HepG2 (cell line): ENCODE measurements around the gene CARHSP1. TPM values are rescaled to one million over a fixed set of nuclear protein-coding genes. Genes with fewer than 3 reads are reported as not detected.

Experiments used
- AKAP8 ChIP-seq: sonication (generic); formaldehyde crosslinking; IDR thresholded peaks from 2 replicates; pipeline ENCODE4 v1.5.1; 2020; ENCODE audit warnings: mild to moderate bottlenecking, missing genetic modification reagents
- CREM ChIP-seq, 2 experiments: sonication (generic) in 1 of 2; formaldehyde crosslinking in 1 of 2; IDR thresholded peaks; 2 replicates each; pipeline versions ENCODE4 v1.4.0 to v1.6.1; 2016 to 2020; ENCODE audit warnings: antibody characterized with exemption in 1 of 2, mild to moderate bottlenecking in 1 of 2, missing genetic modification reagents in 1 of 2
- DNMT3B ChIP-seq: conservative IDR thresholded peaks from 2 replicates; pipeline ENCODE4 v1.6.1; 2016; ENCODE audit warnings: missing biosample characterization, control low read depth
- GFI1 ChIP-seq: sonication (generic); formaldehyde crosslinking; IDR thresholded peaks from 2 replicates; pipeline ENCODE4 v1.5.0; 2020; ENCODE audit warnings: missing genetic modification reagents, mild to moderate bottlenecking, borderline replicate concordance
- ISX ChIP-seq: sonication (generic); formaldehyde crosslinking; conservative IDR thresholded peaks from 2 replicates; pipeline ENCODE4 v1.5.0; 2020; ENCODE audit warnings: missing genetic modification reagents
- JUND ChIP-seq: sonication (generic); formaldehyde crosslinking; IDR thresholded peaks from 2 replicates; pipeline ENCODE4 v1.8.0; 2022; ENCODE audit warnings: mild to moderate bottlenecking, missing genetic modification reagents
- KLF16 ChIP-seq, 2 experiments: sonication (generic) in 1 of 2; formaldehyde crosslinking in 1 of 2; IDR thresholded peaks; 2 replicates each; pipeline versions ENCODE4 v1.6.1 to v1.8.0; 2016 to 2023; ENCODE audit warnings: missing genetic modification reagents in 2 of 2, missing compliant biosample characterization in 1 of 2
- MEIS1 ChIP-seq: sonication (generic); formaldehyde crosslinking; IDR thresholded peaks from 2 replicates; pipeline ENCODE4 v1.9.0; 2021; ENCODE audit warnings: mild to moderate bottlenecking, missing genetic modification reagents, moderate library complexity, borderline replicate concordance
- NAIF1 ChIP-seq: sonication (generic); formaldehyde crosslinking; IDR thresholded peaks from 2 replicates; pipeline ENCODE4 v1.5.0; 2020; ENCODE audit warnings: mild to moderate bottlenecking, missing genetic modification reagents, borderline replicate concordance
- RORA ChIP-seq: sonication (generic); formaldehyde crosslinking; IDR thresholded peaks from 2 replicates; pipeline ENCODE4 v1.5.0; 2020; ENCODE audit warnings: mild to moderate bottlenecking, missing genetic modification reagents, moderate library complexity
- ZBTB1 ChIP-seq: sonication (generic); formaldehyde crosslinking; IDR thresholded peaks from 2 replicates; pipeline ENCODE4 v1.4.0; 2020; ENCODE audit warnings: missing genetic modification reagents, borderline replicate concordance
- ZFP62 ChIP-seq: sonication (generic); formaldehyde crosslinking; IDR thresholded peaks from 2 replicates; pipeline ENCODE4 v1.4.0; 2020; ENCODE audit warnings: missing genetic modification reagents
- ZNF33B ChIP-seq: sonication (generic); formaldehyde crosslinking; IDR thresholded peaks from 2 replicates; pipeline ENCODE4 v1.5.1; 2020; ENCODE audit warnings: mild to moderate bottlenecking, missing genetic modification reagents
- ZNF883 ChIP-seq: sonication (generic); formaldehyde crosslinking; IDR thresholded peaks from 2 replicates; pipeline ENCODE4 v1.5.1; 2020; ENCODE audit warnings: mild to moderate bottlenecking, missing genetic modification reagents; ENCODE audit errors: not compliant biosample characterization
- ZSCAN30 ChIP-seq: sonication (generic); formaldehyde crosslinking; IDR thresholded peaks from 2 replicates; pipeline ENCODE4 v1.5.0; 2020; ENCODE audit warnings: mild to moderate bottlenecking, missing genetic modification reagents
- polyA plus RNA-seq, 8 experiments: library from polyadenylated mRNA; depleted of rRNA in 3 of 8; stranded (reverse) in 7 of 8; unstranded in 1 of 8; fragments of >200 nt; fragmentation: Illumina TruSeq in 4 of 8; extraction: Trizol in 4 of 8; gene quantifications; 2 replicates each; pipeline versions ENCODE4 v1.2.1 to v1.2.3, GENCODE V29; 2011 to 2016; ENCODE audit warnings: low read depth in 4 of 8, missing spikeins in 1 of 8, mixed read lengths in 1 of 8; ENCODE audit not compliant: insufficient read depth in 1 of 8
- total RNA-seq, 5 experiments: library from RNA; depleted of rRNA; stranded (reverse); fragments of >200 nt; fragmentation: Illumina TruSeq; extraction: Trizol; gene quantifications; 2 replicates each; pipeline ENCODE4 v1.2.3, GENCODE V29; 2016; ENCODE audit warnings: low read depth in 1 of 5
- TF ChIP-seq, protein P1 (sequence below): sonication (generic); formaldehyde crosslinking; IDR thresholded peaks from 2 replicates; pipeline ENCODE4 v1.4.0; 2020; ENCODE audit warnings: mild to moderate bottlenecking, missing genetic modification reagents, borderline replicate concordance
- TF ChIP-seq, protein P2 (sequence below): sonication (generic); formaldehyde crosslinking; conservative IDR thresholded peaks from 2 replicates; pipeline ENCODE4 v1.8.0; 2022; ENCODE audit warnings: mild to moderate bottlenecking, moderate library complexity, missing genetic modification reagents
- TF ChIP-seq, protein P3 (sequence below): sonication (generic); formaldehyde crosslinking; IDR thresholded peaks from 2 replicates; pipeline ENCODE4 v1.4.0; 2020; ENCODE audit warnings: mild to moderate bottlenecking, low read depth, missing genetic modification reagents
- TF ChIP-seq, protein P4 (sequence below): sonication (generic); formaldehyde crosslinking; IDR thresholded peaks from 2 replicates; pipeline ENCODE4 v1.5.0; 2020; ENCODE audit warnings: missing genetic modification reagents
- TF ChIP-seq, protein P5 (sequence below): fragments of 450-650 bp; IDR thresholded peaks from 2 replicates; pipeline ENCODE4 v1.6.1; 2017

CARHSP1 gene
- total and polyA plus RNA-seq, 2 of the 13 experiments (the other 11 are each of a cell fraction or from before 2014, with no cell fraction given) = 173 to 345 TPM

DNA sequence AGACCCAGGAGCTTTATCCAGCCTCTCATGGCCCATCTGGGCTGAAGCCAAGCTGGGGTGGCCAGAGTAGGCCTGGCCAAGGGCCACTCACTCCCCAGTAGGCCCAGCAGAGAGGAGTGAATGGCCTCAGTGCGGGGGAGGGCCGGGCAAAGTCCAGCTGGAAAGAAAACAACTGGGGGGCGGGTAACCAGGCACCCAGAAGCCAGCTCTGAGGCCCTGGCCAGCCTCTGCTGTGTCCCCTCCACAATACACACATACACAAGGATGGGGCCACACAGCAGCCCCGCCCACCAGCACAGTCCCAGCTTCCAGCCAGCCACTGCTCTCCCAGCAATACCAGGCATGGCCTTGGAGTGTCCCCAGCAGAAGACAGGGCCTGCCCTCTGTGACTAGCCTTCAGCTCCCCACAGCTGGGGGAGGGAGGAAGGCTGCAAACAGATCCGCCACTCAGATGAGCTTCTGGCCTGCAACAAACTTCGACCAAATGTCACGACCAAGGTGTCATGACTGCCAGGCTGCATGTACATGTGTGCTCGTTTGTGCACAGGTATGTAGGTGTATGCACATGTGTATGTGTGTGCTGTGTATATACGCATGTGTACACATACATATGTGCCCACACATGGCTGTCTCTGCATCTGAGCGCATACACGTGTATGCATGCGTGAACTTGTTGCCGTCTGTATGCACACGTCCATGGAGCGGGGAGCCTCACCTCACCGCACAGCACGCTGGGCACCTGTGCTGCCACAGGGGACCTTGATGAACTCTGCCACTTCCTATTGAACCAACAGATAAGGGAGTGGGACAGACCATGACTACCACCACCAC, 5.0 kb downstream of the CARHSP1 start (continued):
- TF ChIP-seq, protein P1, sequence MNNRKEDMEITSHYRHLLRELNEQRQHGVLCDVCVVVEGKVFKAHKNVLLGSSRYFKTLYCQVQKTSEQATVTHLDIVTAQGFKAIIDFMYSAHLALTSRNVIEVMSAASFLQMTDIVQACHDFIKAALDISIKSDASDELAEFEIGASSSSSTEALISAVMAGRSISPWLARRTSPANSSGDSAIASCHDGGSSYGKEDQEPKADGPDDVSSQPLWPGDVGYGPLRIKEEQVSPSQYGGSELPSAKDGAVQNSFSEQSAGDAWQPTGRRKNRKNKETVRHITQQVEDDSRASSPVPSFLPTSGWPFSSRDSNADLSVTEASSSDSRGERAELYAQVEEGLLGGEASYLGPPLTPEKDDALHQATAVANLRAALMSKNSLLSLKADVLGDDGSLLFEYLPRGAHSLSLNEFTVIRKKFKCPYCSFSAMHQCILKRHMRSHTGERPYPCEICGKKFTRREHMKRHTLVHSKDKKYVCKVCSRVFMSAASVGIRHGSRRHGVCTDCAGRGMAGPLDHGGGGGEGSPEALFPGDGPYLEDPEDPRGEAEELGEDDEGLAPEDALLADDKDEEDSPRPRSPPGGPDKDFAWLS (CRISPR knock-in tag) = 0 out of 2 replicates have a peak, but pooled peaks have one; percentile 94
- TF ChIP-seq, protein P2, sequence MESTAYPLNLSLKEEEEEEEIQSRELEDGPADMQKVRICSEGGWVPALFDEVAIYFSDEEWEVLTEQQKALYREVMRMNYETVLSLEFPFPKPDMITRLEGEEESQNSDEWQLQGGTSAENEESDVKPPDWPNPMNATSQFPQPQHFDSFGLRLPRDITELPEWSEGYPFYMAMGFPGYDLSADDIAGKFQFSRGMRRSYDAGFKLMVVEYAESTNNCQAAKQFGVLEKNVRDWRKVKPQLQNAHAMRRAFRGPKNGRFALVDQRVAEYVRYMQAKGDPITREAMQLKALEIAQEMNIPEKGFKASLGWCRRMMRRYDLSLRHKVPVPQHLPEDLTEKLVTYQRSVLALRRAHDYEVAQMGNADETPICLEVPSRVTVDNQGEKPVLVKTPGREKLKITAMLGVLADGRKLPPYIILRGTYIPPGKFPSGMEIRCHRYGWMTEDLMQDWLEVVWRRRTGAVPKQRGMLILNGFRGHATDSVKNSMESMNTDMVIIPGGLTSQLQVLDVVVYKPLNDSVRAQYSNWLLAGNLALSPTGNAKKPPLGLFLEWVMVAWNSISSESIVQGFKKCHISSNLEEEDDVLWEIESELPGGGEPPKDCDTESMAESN = peak; percentile 97
- no peak for TF ChIP-seq RORA
- 0 out of 2 replicates have a peak, but pooled peaks have one; percentile 85 for TF ChIP-seq ISX (CRISPR knock-in tag)
- TF ChIP-seq, protein P3, sequence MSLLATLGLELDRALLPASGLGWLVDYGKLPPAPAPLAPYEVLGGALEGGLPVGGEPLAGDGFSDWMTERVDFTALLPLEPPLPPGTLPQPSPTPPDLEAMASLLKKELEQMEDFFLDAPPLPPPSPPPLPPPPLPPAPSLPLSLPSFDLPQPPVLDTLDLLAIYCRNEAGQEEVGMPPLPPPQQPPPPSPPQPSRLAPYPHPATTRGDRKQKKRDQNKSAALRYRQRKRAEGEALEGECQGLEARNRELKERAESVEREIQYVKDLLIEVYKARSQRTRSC (CRISPR knock-in tag) = peak; percentile 96
- no peak; the same call in 1 of the 2 replicates for TF ChIP-seq DNMT3B
- peak in 1 of 2 experiments; percentile 98; a peak in 2 of 4 replicates for TF ChIP-seq KLF16 (CRISPR knock-in tag; IDR thresholded peaks at IDR 0.05)
- TF ChIP-seq, protein P4, sequence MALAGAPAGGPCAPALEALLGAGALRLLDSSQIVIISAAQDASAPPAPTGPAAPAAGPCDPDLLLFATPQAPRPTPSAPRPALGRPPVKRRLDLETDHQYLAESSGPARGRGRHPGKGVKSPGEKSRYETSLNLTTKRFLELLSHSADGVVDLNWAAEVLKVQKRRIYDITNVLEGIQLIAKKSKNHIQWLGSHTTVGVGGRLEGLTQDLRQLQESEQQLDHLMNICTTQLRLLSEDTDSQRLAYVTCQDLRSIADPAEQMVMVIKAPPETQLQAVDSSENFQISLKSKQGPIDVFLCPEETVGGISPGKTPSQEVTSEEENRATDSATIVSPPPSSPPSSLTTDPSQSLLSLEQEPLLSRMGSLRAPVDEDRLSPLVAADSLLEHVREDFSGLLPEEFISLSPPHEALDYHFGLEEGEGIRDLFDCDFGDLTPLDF (CRISPR knock-in tag) = no peak
- peak; percentile 89 for TF ChIP-seq CREM (IDR thresholded peaks at IDR 0.05)
- TF ChIP-seq CREM (CRISPR knock-in tag; IDR thresholded peaks at IDR 0.05) = no peak
- TF ChIP-seq ZNF883 = peak; percentile 85
- TF ChIP-seq JUND = peak; percentile 75
- peak; percentile 74; the same call in 1 of the 2 replicates for TF ChIP-seq GFI1
- TF ChIP-seq ZNF33B = no peak; the same call in 1 of the 2 replicates
- TF ChIP-seq AKAP8 (CRISPR knock-in tag) = peak; percentile 98
- no peak for TF ChIP-seq ZFP62
- peak; percentile 86; the same call in 1 of the 2 replicates for TF ChIP-seq ZBTB1 (CRISPR knock-in tag)
- TF ChIP-seq NAIF1 (CRISPR knock-in tag) = peak; percentile 79; the same call in 1 of the 2 replicates
- TF ChIP-seq, protein P5, sequence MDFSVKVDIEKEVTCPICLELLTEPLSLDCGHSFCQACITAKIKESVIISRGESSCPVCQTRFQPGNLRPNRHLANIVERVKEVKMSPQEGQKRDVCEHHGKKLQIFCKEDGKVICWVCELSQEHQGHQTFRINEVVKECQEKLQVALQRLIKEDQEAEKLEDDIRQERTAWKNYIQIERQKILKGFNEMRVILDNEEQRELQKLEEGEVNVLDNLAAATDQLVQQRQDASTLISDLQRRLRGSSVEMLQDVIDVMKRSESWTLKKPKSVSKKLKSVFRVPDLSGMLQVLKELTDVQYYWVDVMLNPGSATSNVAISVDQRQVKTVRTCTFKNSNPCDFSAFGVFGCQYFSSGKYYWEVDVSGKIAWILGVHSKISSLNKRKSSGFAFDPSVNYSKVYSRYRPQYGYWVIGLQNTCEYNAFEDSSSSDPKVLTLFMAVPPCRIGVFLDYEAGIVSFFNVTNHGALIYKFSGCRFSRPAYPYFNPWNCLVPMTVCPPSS = no peak
- no peak; the same call in 1 of the 2 replicates for TF ChIP-seq ZSCAN30
- peak; percentile 90 for TF ChIP-seq MEIS1 (CRISPR knock-in tag)
